SU-DHL-6 (cell line): Measurements from ENCODE around the gene CDKL1.

Source experiments
- H2AFZ ChIP-seq: fragments of 200-600 bp; sonication (generic); 2 replicates; pipeline ENCODE4 v1.6.1; 2014; ENCODE audit warnings: low read depth, mild to moderate bottlenecking, moderate library complexity, mixed read lengths, antibody characterized with exemption, low read length; ENCODE audit not compliant: severe bottlenecking
- H3F3A ChIP-seq: fragments of 200-600 bp; shearing (Covaris generic); 2 replicates; pipeline ENCODE4 v1.6.0; 2016; ENCODE audit warnings: antibody characterized with exemption, mild to moderate bottlenecking; ENCODE audit not compliant: insufficient read depth
- H3K27ac ChIP-seq: fragments of 200-600 bp; sonication (generic); 2 replicates; pipeline ENCODE4 v1.5.1; 2016; ENCODE audit warnings: low read depth, mild to moderate bottlenecking, low read length, moderate library complexity, mixed read lengths
- H3K27me3 ChIP-seq: fragments of 200-600 bp; sonication (generic), shearing (Covaris generic); 2 replicates; pipeline ENCODE4 v1.6.0; 2014; ENCODE audit warnings: mild to moderate bottlenecking, low read length
- H3K36me3 ChIP-seq: fragments of 200-600 bp; sonication (generic); 2 replicates; pipeline ENCODE4 v1.6.1; 2014; ENCODE audit warnings: mild to moderate bottlenecking, low read length, mixed read lengths
- H3K4me2 ChIP-seq: fragments of 300-600, 200-600 bp; shearing (Covaris generic), sonication (generic); 2 replicates; pipeline ENCODE4 v1.6.0; 2014; ENCODE audit warnings: low read length, low read depth, mild to moderate bottlenecking; ENCODE audit not compliant: poor library complexity, severe bottlenecking
- H3K4me3 ChIP-seq: fragments of 200-600 bp; sonication (generic); 2 replicates; pipeline ENCODE4 v1.5.1; 2014; ENCODE audit warnings: antibody characterized with exemption, low read length, mild to moderate bottlenecking, mixed read lengths; ENCODE audit not compliant: insufficient read depth, poor library complexity, severe bottlenecking
- H3K79me2 ChIP-seq: fragments of 200-600 bp; sonication (generic); 2 replicates; pipeline ENCODE4 v1.6.1; 2014; ENCODE audit warnings: mild to moderate bottlenecking, low read length, moderate library complexity; ENCODE audit not compliant: insufficient read depth
- H3K9ac ChIP-seq: fragments of 200-600 bp; sonication (generic); 2 replicates; pipeline ENCODE4 v1.7.0; 2014; ENCODE audit warnings: mild to moderate bottlenecking, low read length
- H3K9me2 ChIP-seq: fragments of 200-600 bp; sonication (generic); replicated peaks from 2 replicates; pipeline ENCODE4 v1.6.1; 2014; ENCODE audit warnings: low read length; ENCODE audit not compliant: insufficient read depth
- H3K9me3 ChIP-seq: fragments of 200-600 bp; sonication (generic); 2 replicates; pipeline ENCODE4 v1.6.1; 2014; ENCODE audit warnings: low read length, mixed read lengths; ENCODE audit not compliant: insufficient read depth
- H4K20me1 ChIP-seq: fragments of 200-600 bp; sonication (generic); 2 replicates; pipeline ENCODE4 v1.6.1; 2014; ENCODE audit warnings: low read depth, mild to moderate bottlenecking, antibody characterized with exemption, low read length, moderate library complexity, mixed read lengths
- EZH2phosphoT487 ChIP-seq: fragments of 200-600 bp; sonication (generic), shearing (Covaris generic); conservative IDR thresholded peaks from 2 replicates; pipeline ENCODE4 v1.6.1; 2018; ENCODE audit warnings: mild to moderate bottlenecking, antibody characterized with exemption, low read length, moderate library complexity, mixed read lengths
- TF ChIP-seq, protein P1 (sequence below): fragments of 200-600 bp; sonication (generic); IDR thresholded peaks from one replicate; pipeline ENCODE4 v1.5.1; 2017; ENCODE audit warnings: antibody characterized with exemption, mild to moderate bottlenecking, low read length, moderate library complexity; ENCODE audit not compliant: insufficient read depth, poor library complexity, severe bottlenecking

CDKL1 gene

DNA sequence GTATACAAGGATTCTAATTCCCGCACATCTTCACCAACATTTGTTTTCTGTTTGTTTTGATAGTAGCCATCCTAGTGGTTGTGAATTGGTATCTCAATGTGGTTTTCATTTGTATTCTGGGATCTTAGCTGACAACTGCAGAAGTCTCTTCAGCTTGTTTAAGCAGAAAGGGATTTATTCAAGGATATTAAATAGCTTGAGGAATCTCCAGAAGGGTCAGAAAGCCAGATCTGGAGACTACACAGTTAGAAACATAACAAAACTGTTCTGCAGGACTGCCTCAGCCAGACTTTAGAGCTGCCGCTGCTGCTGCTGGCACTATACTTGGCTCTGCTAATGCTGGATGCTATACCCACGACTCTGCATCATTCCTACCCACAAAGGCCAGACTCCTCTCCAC, 13.4 kb upstream of the CDKL1 start:
- Histone ChIP-seq H3K4me2 (no peak overlapping the region), H2AFZ (no peak overlapping the region), H3K79me2 (no peaks in the 10 kb centered on the region), H3K4me3 (no peak overlapping the region), H4K20me1 (no peaks in the 10 kb centered on the region), H3K9ac (no peak overlapping the region), H3K27ac (no peak overlapping the region), H3K27me3 (no peaks in the 10 kb centered on the region), H3K9me3 (no peaks in the 10 kb centered on the region), H3F3A (no peaks in the 10 kb centered on the region), H3K36me3 (no peaks in the 10 kb centered on the region), H3K9me2 (no peaks in the 10 kb centered on the region)
- TF ChIP-seq, protein P1, sequence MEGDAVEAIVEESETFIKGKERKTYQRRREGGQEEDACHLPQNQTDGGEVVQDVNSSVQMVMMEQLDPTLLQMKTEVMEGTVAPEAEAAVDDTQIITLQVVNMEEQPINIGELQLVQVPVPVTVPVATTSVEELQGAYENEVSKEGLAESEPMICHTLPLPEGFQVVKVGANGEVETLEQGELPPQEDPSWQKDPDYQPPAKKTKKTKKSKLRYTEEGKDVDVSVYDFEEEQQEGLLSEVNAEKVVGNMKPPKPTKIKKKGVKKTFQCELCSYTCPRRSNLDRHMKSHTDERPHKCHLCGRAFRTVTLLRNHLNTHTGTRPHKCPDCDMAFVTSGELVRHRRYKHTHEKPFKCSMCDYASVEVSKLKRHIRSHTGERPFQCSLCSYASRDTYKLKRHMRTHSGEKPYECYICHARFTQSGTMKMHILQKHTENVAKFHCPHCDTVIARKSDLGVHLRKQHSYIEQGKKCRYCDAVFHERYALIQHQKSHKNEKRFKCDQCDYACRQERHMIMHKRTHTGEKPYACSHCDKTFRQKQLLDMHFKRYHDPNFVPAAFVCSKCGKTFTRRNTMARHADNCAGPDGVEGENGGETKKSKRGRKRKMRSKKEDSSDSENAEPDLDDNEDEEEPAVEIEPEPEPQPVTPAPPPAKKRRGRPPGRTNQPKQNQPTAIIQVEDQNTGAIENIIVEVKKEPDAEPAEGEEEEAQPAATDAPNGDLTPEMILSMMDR: no peak
- no peak for TF ChIP-seq EZH2phosphoT487

DNA sequence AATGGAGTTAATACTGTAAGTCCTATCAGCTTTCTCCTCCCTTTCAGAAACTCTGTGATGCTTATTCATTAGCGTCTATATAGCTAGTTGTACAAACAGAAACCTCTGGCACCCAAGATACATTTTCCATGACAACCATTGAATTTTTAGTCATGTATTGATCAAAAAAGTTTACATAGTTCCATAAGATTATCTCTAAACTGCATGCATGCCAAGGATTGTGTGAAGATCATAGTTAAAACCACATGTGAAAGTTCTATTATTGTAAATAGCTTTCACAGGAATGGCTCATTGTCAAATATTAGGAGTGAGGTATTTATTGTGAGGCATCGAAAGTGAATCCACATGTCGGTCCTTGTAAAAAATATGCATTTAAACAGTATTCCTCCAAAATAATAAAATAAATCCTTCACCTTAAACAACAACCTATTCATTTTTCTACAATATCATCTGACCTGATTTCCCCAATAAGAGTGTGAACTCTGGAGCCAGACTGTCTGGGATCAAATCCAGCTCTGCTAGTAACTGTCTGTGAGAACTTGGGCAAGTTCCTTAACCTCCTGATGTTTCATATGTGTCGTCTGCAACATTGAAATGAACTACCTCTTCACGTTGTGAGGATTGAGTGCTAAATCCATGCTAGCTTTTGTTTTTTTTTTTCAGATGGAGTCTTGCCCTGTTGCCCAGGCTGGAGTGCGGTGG, 10.6 kb upstream of the CDKL1 start:
- Histone ChIP-seq H3K9me3 (no peaks in the 10 kb centered on the region), H3K9ac (no peak overlapping the region), H3K4me2 (no peak overlapping the region), H2AFZ (no peak overlapping the region), H4K20me1 (no peaks in the 10 kb centered on the region), H3K36me3 (no peaks in the 10 kb centered on the region), H3K27ac (no peak overlapping the region), H3F3A (no peaks in the 10 kb centered on the region), H3K27me3 (no peaks in the 10 kb centered on the region), H3K4me3 (no peak overlapping the region), H3K79me2 (no peaks in the 10 kb centered on the region), H3K9me2 (no peaks in the 10 kb centered on the region)
- TF ChIP-seq, protein P1: no peak
- TF ChIP-seq EZH2phosphoT487: no peak

DNA sequence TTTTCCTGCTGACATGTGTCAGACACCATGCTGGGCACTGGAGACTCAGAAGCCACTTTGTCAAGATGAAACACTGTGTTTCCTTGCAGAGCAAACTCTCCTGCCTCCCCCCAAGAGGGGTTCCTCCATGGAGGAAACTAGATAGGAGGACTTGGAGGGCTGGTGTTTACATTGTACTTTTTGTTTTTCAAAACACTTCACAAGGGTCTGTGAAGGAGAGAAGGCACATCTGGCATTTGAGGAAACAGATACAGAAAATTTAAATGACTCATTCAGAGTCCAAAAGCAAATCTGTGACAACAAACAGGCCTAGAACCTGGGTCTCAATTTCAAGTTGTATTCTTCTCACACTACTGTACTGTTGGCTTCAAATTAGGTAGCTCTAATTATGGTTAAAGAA, 6.7 kb upstream of the CDKL1 start:
- no peak overlapping the region for H3K27ac ChIP-seq
- H3K9me3 ChIP-seq: no peaks in the 10 kb centered on the region
- H3K36me3 ChIP-seq: no peaks in the 10 kb centered on the region
- H3K9me2 ChIP-seq: no peaks in the 10 kb centered on the region
- no peak for TF ChIP-seq EZH2phosphoT487
- TF ChIP-seq, protein P1: no peak
- H3K4me2 ChIP-seq: no peak overlapping the region
- no peak overlapping the region for H3K4me3 ChIP-seq
- H2AFZ ChIP-seq: no peak overlapping the region
- H3K79me2 ChIP-seq: no peaks in the 10 kb centered on the region
- H3K9ac ChIP-seq: no peak overlapping the region
- H3F3A ChIP-seq: no peaks in the 10 kb centered on the region
- H3K27me3 ChIP-seq: no peaks in the 10 kb centered on the region
- H4K20me1 ChIP-seq: no peaks in the 10 kb centered on the region
